OCI-LY1 (cell line): ENCODE data around the gene PCDHGB6.
"Not testable (repeated sequence)": the region's sequence is repeated elsewhere in the genome, so short reads cannot be mapped to it uniquely, and the experiment has no call there.

Experiments used
- H2AFZ ChIP-seq: fragments of 200-600 bp; sonication (generic), shearing (Covaris generic); 2 replicates; pipeline ENCODE4 v1.6.0; 2014; ENCODE audit warnings: antibody characterized with exemption, mild to moderate bottlenecking, low read length
- H3F3A ChIP-seq: fragments of 200-600 bp; sonication (generic), shearing (Covaris generic); 2 replicates; pipeline ENCODE4 v1.6.0; 2014; ENCODE audit warnings: mild to moderate bottlenecking, antibody characterized with exemption, low read length, moderate library complexity; ENCODE audit not compliant: insufficient read depth
- H3K27ac ChIP-seq: fragments of 200-600 bp; sonication (generic); 2 replicates; pipeline ENCODE4 v1.5.1; 2014; ENCODE audit warnings: low read length, mixed run types, mild to moderate bottlenecking, low read depth; ENCODE audit not compliant: poor library complexity, severe bottlenecking
- H3K27me3 ChIP-seq: fragments of 200-600 bp; sonication (generic); 2 replicates; pipeline ENCODE4 v1.6.0; 2014; ENCODE audit warnings: antibody characterized with exemption, mild to moderate bottlenecking, low read length, moderate library complexity; ENCODE audit not compliant: insufficient read depth
- H3K36me3 ChIP-seq: fragments of 200-600 bp; sonication (generic); 2 replicates; pipeline ENCODE4 v1.6.1; 2014; ENCODE audit warnings: mild to moderate bottlenecking, antibody characterized with exemption, low read length, moderate library complexity, mixed read lengths; ENCODE audit not compliant: insufficient read depth
- H3K4me1 ChIP-seq: fragments of 200-600 bp; sonication (generic); 2 replicates; pipeline ENCODE4 v1.5.1; 2014; ENCODE audit warnings: mild to moderate bottlenecking, low read length, moderate library complexity; ENCODE audit not compliant: insufficient read depth, severe bottlenecking
- H3K4me2 ChIP-seq: fragments of 200-600 bp; sonication (generic), shearing (Covaris generic); 2 replicates; pipeline ENCODE4 v1.6.1; 2014; ENCODE audit warnings: low read length
- H3K4me3 ChIP-seq: fragments of 200-600 bp; sonication (generic); 2 replicates; pipeline ENCODE4 v1.5.1; 2014; ENCODE audit warnings: low read length, low read depth, mild to moderate bottlenecking, mixed read lengths; ENCODE audit not compliant: poor library complexity, severe bottlenecking
- H3K79me2 ChIP-seq: fragments of 200-600 bp; shearing (Covaris generic); 2 replicates; pipeline ENCODE4 v1.6.1; 2016; ENCODE audit warnings: mixed run types, low read length, mixed read lengths; ENCODE audit not compliant: insufficient read depth
- H3K9ac ChIP-seq: fragments of 200-600 bp; sonication (generic), shearing (Covaris generic); 2 replicates; pipeline ENCODE4 v1.6.1; 2014; ENCODE audit warnings: mild to moderate bottlenecking, low read length, mixed read lengths
- H3K9me2 ChIP-seq: fragments of 200-600 bp; sonication (generic), shearing (Covaris generic); 2 replicates; pipeline ENCODE4 v1.6.1; 2014; ENCODE audit warnings: low read depth, mild to moderate bottlenecking, low read length, mixed read lengths
- H3K9me3 ChIP-seq: fragments of 200-600 bp; shearing (Covaris generic); 2 replicates; pipeline ENCODE4 v1.6.1; 2014; ENCODE audit warnings: low read length, mixed read lengths
- H4K20me1 ChIP-seq: fragments of 200-600 bp; sonication (generic), shearing (Covaris generic); 2 replicates; pipeline ENCODE4 v1.6.0; 2016; ENCODE audit warnings: mild to moderate bottlenecking, low read length; ENCODE audit not compliant: insufficient read depth
- CTCF ChIP-seq: fragments of 200-600 bp; sonication (generic), shearing (Covaris generic); IDR thresholded peaks from 2 replicates; pipeline ENCODE4 v1.5.1; 2017; ENCODE audit warnings: mild to moderate bottlenecking, antibody characterized with exemption, low read length, moderate library complexity, mixed read lengths
- EZH2 ChIP-seq: fragments of 200-600 bp; sonication (generic), shearing (Covaris generic); IDR thresholded peaks from 2 replicates; pipeline ENCODE4 v1.8.0; 2017; ENCODE audit warnings: borderline replicate concordance, mixed run types, mild to moderate bottlenecking, antibody characterized with exemption, low read length, moderate library complexity, mixed read lengths

The PCDHGB6 gene

GRCh38 chr5:141407790-141408505 lies at the start of gene PCDHGB6:
TSS of gene PCDHGB6 (plus strand) at chr5:141408021. CDS start at chr5:141408203, 182 bp downstream.
- H3F3A ChIP-seq, H3K27me3 ChIP-seq, H3K9ac ChIP-seq, H3K27ac ChIP-seq, H3K36me3 ChIP-seq, H4K20me1 ChIP-seq, H3K79me2 ChIP-seq, H3K4me1 ChIP-seq, H3K4me3 ChIP-seq, H2AFZ ChIP-seq, H3K9me2 ChIP-seq, H3K4me2 ChIP-seq, H3K9me3 ChIP-seq: not testable (repeated sequence)

DNA sequence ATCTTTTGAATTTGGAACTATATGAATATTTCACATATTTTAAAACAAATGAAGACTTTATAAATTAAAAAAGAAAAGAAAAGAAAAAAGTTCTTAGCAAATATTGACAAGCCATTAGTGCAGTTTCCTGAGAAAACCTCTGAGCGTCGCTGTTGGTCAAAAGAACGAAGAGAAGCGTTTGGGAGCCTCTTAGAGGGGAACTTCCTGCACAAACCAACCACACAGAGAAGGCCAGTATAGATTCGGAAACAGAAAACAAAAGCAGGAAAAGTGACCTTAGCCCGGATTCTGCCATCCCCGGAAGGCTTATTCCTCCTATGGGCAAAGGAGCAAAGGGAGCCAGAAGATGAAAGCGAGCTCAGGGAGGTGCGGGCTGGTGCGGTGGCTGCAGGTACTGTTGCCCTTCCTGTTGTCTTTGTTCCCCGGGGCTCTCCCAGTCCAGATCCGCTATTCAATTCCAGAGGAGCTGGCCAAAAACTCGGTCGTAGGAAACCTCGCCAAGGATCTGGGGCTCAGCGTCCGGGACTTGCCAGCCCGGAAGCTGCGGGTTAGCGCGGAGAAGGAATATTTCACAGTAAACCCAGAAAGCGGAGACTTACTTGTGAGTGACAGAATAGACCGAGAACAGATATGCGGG lies 47.9 kb upstream of the PCDHGB6 start, which contains the start of gene PCDHGB2:
Gene PCDHGB2, plus strand, starts transcription at position 205 of the 637 bp plus-strand sequence. Its CDS starts 142 bp downstream, at position 347.
- H3K79me2 ChIP-seq: no peaks in the 10 kb centered on the region
- H4K20me1 ChIP-seq: no peaks in the 10 kb centered on the region
- no peak within 1 kb of the TSS for H3K27ac ChIP-seq
- no peaks in the 10 kb centered on the region for H3K9me2 ChIP-seq
- H3K9me3 ChIP-seq: peaks cover 48% of the 10 kb centered on the region
- no peaks in the 10 kb centered on the region for H3K4me1 ChIP-seq
- no peak within 1 kb of the TSS for H3K4me2 ChIP-seq
- TF ChIP-seq CTCF (no peak), EZH2 (no peak)
- H3K36me3 ChIP-seq: peaks cover 7% of the 10 kb centered on the region; the same call in 1 of the 2 replicates
- no peak within 1 kb of the TSS for H2AFZ ChIP-seq
- H3K9ac ChIP-seq: no peak within 1 kb of the TSS
- no peak within 1 kb of the TSS for H3K4me3 ChIP-seq
- no peaks in the 10 kb centered on the region for H3F3A ChIP-seq
- no peaks in the 10 kb centered on the region for H3K27me3 ChIP-seq

DNA sequence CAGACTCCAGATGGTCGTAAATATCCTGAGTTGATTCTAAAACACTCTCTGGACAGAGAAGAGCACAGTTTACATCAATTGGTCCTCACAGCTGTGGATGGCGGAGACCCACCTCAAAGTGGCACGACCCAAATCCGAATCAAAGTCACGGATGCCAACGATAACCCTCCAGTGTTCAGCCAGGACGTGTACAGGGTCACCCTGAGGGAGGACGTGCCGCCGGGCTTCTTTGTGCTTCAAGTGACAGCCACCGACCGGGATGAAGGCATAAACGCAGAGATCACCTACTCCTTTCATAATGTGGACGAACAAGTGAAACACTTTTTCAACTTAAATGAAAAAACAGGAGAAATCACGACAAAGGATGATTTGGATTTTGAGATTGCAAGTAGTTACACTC lies 47.1 kb upstream of the PCDHGB6 start:
- peaks cover 51% of the 10 kb centered on the region for H3K9me3 ChIP-seq
- no peak overlapping the region for H3K27ac ChIP-seq
- H3K4me3 ChIP-seq: no peak overlapping the region
- H3K27me3 ChIP-seq: no peaks in the 10 kb centered on the region
- H3K9ac ChIP-seq: no peak overlapping the region
- H3K4me2 ChIP-seq: no peak overlapping the region
- H4K20me1 ChIP-seq: no peaks in the 10 kb centered on the region
- no peak overlapping the region for H2AFZ ChIP-seq
- TF ChIP-seq CTCF: no peak
- no peak for TF ChIP-seq EZH2
- H3K36me3 ChIP-seq: peaks cover 4% of the 10 kb centered on the region; the same call in 1 of the 2 replicates
- no peaks in the 10 kb centered on the region for H3K79me2 ChIP-seq
- no peaks in the 10 kb centered on the region for H3K4me1 ChIP-seq
- H3F3A ChIP-seq: no peaks in the 10 kb centered on the region
- H3K9me2 ChIP-seq: no peaks in the 10 kb centered on the region
